CD4-positive, alpha-beta memory T cell (primary cell): ENCODE results near the gene PPM1M. TPM values are rescaled to one million over a fixed set of nuclear protein-coding genes. Genes with fewer than 3 reads are reported as not detected.

Experiments used
- CTCF ChIA-PET: fragments of 350-600 bp; sonication (Branson Sonifier 250); formaldehyde crosslinking; loops from one replicate; lab custom pipeline; 2021; ENCODE audit warnings: inconsistent platforms; ENCODE audit not compliant: partially characterized antibody; lab: Charles Lee
- POLR2A ChIA-PET: fragments of 350-600 bp; sonication (Branson Sonifier 250); formaldehyde crosslinking; loops from one replicate; lab custom pipeline; 2021; ENCODE audit not compliant: partially characterized antibody; lab: Charles Lee
- DNase-seq, 5 donors: peaks; one replicate each; pipeline versions ENCODE4 v3.0.0 to v3.0.0-alpha.2; 2020 to 2022; ENCODE audit warnings: mixed read lengths in 1 of 5
- H3K27ac ChIP-seq: one replicate; pipeline ENCODE4 v1.7.0; 2013; ENCODE audit warnings: low read depth, low read length
- H3K27me3 ChIP-seq: 2 replicates; pipeline ENCODE4 v1.7.0; 2013; ENCODE audit warnings: mild to moderate bottlenecking, low read length, moderate library complexity; ENCODE audit not compliant: insufficient read depth
- H3K36me3 ChIP-seq: 2 replicates; pipeline ENCODE4 v1.7.0; 2013; ENCODE audit warnings: mild to moderate bottlenecking, low read length, moderate library complexity; ENCODE audit not compliant: insufficient read depth
- H3K4me1 ChIP-seq: 2 replicates; pipeline ENCODE4 v1.7.0; 2013; ENCODE audit warnings: mild to moderate bottlenecking, low read length, moderate library complexity; ENCODE audit not compliant: insufficient read depth
- H3K4me3 ChIP-seq, 2 donors: one replicate each; pipeline ENCODE4 v1.7.0; 2013; ENCODE audit warnings: low read length in 2 of 2, mild to moderate bottlenecking in 1 of 2
- H3K9me3 ChIP-seq, 2 donors: one replicate each; pipeline ENCODE4 v1.7.0; 2013; ENCODE audit warnings: low read length in 2 of 2, control low read depth in 1 of 2; ENCODE audit not compliant: control insufficient read depth in 1 of 2
- H3K27ac Mint-ChIP-seq, 7 donors: one replicate each; pipeline ENCODE4 v1.8.0; 2020 to 2021; ENCODE audit warnings: mixed read lengths in 7 of 7, mild to moderate bottlenecking in 6 of 7, inconsistent platforms in 3 of 7, moderate library complexity in 3 of 7
- H3K27me3 Mint-ChIP-seq, 2 donors: one replicate each; pipeline ENCODE4 v1.8.0; 2020 to 2021; ENCODE audit warnings: mixed read lengths in 2 of 2
- H3K36me3 Mint-ChIP-seq, 2 donors: one replicate each; pipeline ENCODE4 v1.8.0; 2020 to 2021; ENCODE audit warnings: mixed read lengths in 2 of 2, inconsistent platforms in 1 of 2, mild to moderate bottlenecking in 1 of 2
- H3K4me1 Mint-ChIP-seq, 4 donors: one replicate each; pipeline ENCODE4 v1.8.0; 2020 to 2021; ENCODE audit warnings: mixed read lengths in 4 of 4, mild to moderate bottlenecking in 1 of 4
- H3K4me3 Mint-ChIP-seq, 8 donors: one replicate each; pipeline ENCODE4 v1.8.0; 2020 to 2021; ENCODE audit warnings: mixed read lengths in 8 of 8, mild to moderate bottlenecking in 7 of 8, moderate library complexity in 6 of 8, inconsistent platforms in 3 of 8
- H3K9me3 Mint-ChIP-seq, 8 donors: one replicate each; pipeline ENCODE4 v1.8.0; 2020 to 2021; ENCODE audit warnings: mixed read lengths in 8 of 8, mild to moderate bottlenecking in 5 of 8, inconsistent platforms in 3 of 8, moderate library complexity in 1 of 8
- intact Hi-C: fragments of 100-400 bp; cut with micrococcal nuclease; formaldehyde crosslinking; loops from one replicate; pipeline ENCODE4 v1.15.1; 2023
- microRNA-seq: library from miRNA; unstranded; fragments of <30 nt; microRNA quantifications from one replicate; pipeline ENCODE4 v1.2.0, GENCODE V29; 2021; ENCODE audit warnings: borderline replicate concordance, borderline number of aligned reads, borderline microRNAs expressed, mixed read lengths
- polyA plus RNA-seq, 2 donors: library from polyadenylated mRNA; unstranded; fragments of 300-500 nt; fragmentation: Illumina TruSeq; gene quantifications; one replicate each; pipeline ENCODE4 v1.2.3, GENCODE V29; 2021
- total RNA-seq, 2 experiments: library from RNA; stranded (reverse); gene quantifications; one replicate each; pipeline ENCODE4 v1.2.3, GENCODE V29; 2021

Gene PPM1M
- total and polyA plus RNA-seq, 4 experiments from 2014 or later: 52.0 to 85.3 (median 75.7) TPM

GRCh38 chr3:52297242-52298148, 51.9 kb downstream of the PPM1M start:
- Histone ChIP-seq H3K27ac (no peak overlapping the region), H3K4me3 (no peak overlapping the region), H3K4me1 (no peaks in the 10 kb centered on the region), H3K36me3 (no peaks in the 10 kb centered on the region), H3K27me3 (no peaks in the 10 kb centered on the region), H3K9me3 (no peaks in the 10 kb centered on the region)
- no peak for DNase-seq
- ChIA-PET CTCF (interaction anchor here (0.7 to 1.7 kb wide), 3 partner anchors 66 to 77 kb away, joined by 3 to 9 read pairs (median 3); no protein-coding TSS in a partner anchor), POLR2A (interaction anchor here (0.8 to 37.2 kb wide), 3 partner anchors 9 to 50 kb away, joined by 3 to 1950 read pairs (median 11); partner anchors contain the start of genes GLYCTK, PPM1M and TWF2)
- peaks cover 6 to 28% of the 10 kb centered on the region in 2 donors for H3K36me3 Mint-ChIP-seq
- H3K27ac Mint-ChIP-seq: peak overlapping the region in 3 of 7 donors; percentile 10 to 79 (median 78)
- intact Hi-C loops: no loop called here
- H3K4me1 Mint-ChIP-seq: peaks cover 4 to 9% (median 5%) of the 10 kb centered on the region in 4 donors
- H3K27me3 Mint-ChIP-seq: no peaks in the 10 kb centered on the region
- no peak overlapping the region for H3K4me3 Mint-ChIP-seq
- no peaks in the 10 kb centered on the region for H3K9me3 Mint-ChIP-seq

- no peaks in the 10 kb centered on the region for H3K9me3 Mint-ChIP-seq
- DNase-seq: no peak
- H3K27me3 Mint-ChIP-seq: no peaks in the 10 kb centered on the region
- Histone ChIP-seq H3K4me1 (no peaks in the 10 kb centered on the region), H3K9me3 (no peaks in the 10 kb centered on the region), H3K36me3 (no peaks in the 10 kb centered on the region), H3K4me3 (no peak overlapping the region), H3K27me3 (no peaks in the 10 kb centered on the region), H3K27ac (no peak overlapping the region)
- POLR2A ChIA-PET: interaction anchor here (0.8 to 37.2 kb wide), 3 partner anchors 11 to 51 kb away, joined by 3 to 1950 read pairs (median 8); partner anchors contain the start of genes GLYCTK, PPM1M and TWF2
- H3K27ac Mint-ChIP-seq: no peak overlapping the region
- peaks cover 4 to 9% (median 5%) of the 10 kb centered on the region in 4 donors for H3K4me1 Mint-ChIP-seq
- intact Hi-C loops: no loop called here
- peaks cover 6 to 23% of the 10 kb centered on the region in 2 donors for H3K36me3 Mint-ChIP-seq
- H3K4me3 Mint-ChIP-seq: no peak overlapping the region
- CTCF ChIA-PET: interaction anchor here (1.7 kb wide), 1 partner anchor 78 kb away, joined by 9 read pairs; no protein-coding TSS in a partner anchor
These were observed 52.9 kb downstream of the PPM1M start for GRCh38 chr3:52298149-52299098.

DNA sequence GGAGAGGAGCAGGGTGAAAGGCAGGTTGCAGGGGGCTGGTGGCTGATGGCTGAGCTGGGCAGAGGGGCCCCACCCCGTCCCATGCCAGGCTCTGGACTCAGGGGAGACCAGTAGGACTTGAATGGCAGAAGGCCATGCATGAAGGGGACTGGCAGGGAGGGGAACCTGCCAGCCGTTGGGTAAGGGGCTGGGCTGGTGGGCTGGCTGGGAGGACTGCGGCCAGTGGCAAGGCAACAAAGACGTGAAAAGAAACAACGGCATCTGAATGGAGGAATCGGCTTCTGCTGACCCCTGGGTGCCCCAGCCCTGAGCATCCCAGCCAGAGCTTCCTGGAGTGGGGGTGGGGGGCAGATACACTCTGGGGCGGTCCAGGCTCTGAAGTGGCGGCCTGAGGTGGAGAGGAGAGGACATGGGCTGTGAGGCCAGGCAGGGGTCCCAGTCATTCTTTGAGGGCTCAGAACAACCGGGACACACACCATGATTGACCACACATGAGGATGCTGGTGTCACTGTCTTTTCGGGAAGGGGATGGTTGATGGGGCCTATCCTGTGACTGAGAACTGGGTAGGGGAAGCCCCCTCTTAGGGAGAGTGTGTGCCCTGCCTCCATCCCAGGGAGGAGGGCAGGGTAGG, 53.8 kb downstream of the PPM1M start:
- DNase-seq: no peak
- Histone ChIP-seq H3K4me3 (no peak overlapping the region), H3K36me3 (no peaks in the 10 kb centered on the region), H3K27ac (no peak overlapping the region), H3K27me3 (no peaks in the 10 kb centered on the region), H3K9me3 (no peaks in the 10 kb centered on the region), H3K4me1 (no peaks in the 10 kb centered on the region)
- POLR2A ChIA-PET: interaction anchor here (2.2 to 37.2 kb wide), 2 partner anchors 12 to 52 kb away, joined by 8 to 1950 read pairs; partner anchors contain the start of genes GLYCTK, PPM1M and TWF2
- peak overlapping the region in 1 of 7 donors; percentile 46 for H3K27ac Mint-ChIP-seq
- intact Hi-C loops: no loop called here
- CTCF ChIA-PET: interaction anchor here (1.1 to 2.6 kb wide), 3 partner anchors 22 to 68 kb away, joined by 3 to 9 read pairs (median 4); no protein-coding TSS in a partner anchor
- H3K36me3 Mint-ChIP-seq: peaks cover 5 to 19% of the 10 kb centered on the region in 2 donors
- no peak overlapping the region for H3K4me3 Mint-ChIP-seq
- no peaks in the 10 kb centered on the region for H3K9me3 Mint-ChIP-seq
- H3K4me1 Mint-ChIP-seq: peaks cover 4 to 9% (median 5%) of the 10 kb centered on the region in 4 donors
- no peaks in the 10 kb centered on the region for H3K27me3 Mint-ChIP-seq

Small RNA genes lying within 50 kb of the gene (microRNA-seq; reads per million reads assigned to microRNA genes)
- gene MIR135A1 (not detected), gene MIRLET7G (355,952 reads per million, percentile 100 among the genes with 10 or more reads in this experiment)

Other genes starting within 250 kb of the PPM1M start
- gene RPL29, start 249.9 kb upstream of the PPM1M start, total RNA-seq: 1,000 to 10,000 TPM; 1,263 to 1,270 TPM
- gene RPL29, start 249.9 kb upstream of the PPM1M start, polyA plus RNA-seq: 1,000 to 10,000 TPM in 1 of 2 donors, 100 to 1,000 TPM in 1; 967 to 1,467 TPM
- gene DUSP7, start 189.2 kb upstream of the PPM1M start, total RNA-seq: 10 to 100 TPM; 43.6 to 44.7 TPM
- gene DUSP7, start 189.2 kb upstream of the PPM1M start, polyA plus RNA-seq: 10 to 100 TPM in 1 of 2 donors, 1 to 10 TPM in 1; 2.8 to 10.2 TPM
- 1 to 10 TPM in 1 of 2 experiments, under 1 TPM in 1; 0.99 to 1.1 TPM for gene POC1A, start 91.3 kb upstream of the PPM1M start, total RNA-seq
- gene POC1A, start 91.3 kb upstream of the PPM1M start, polyA plus RNA-seq: 1 to 10 TPM in 1 of 2 donors, under 1 TPM in 1; 0.36 to 2.4 TPM
- 10 to 100 TPM; 30.0 to 34.6 TPM for gene ALAS1, start 47.6 kb upstream of the PPM1M start, total RNA-seq
- gene ALAS1, start 47.6 kb upstream of the PPM1M start, polyA plus RNA-seq: 10 to 100 TPM; 30.5 to 35.4 TPM
- gene TLR9, start 20.1 kb upstream of the PPM1M start, total RNA-seq: 1 to 10 TPM; 2.3 to 3.0 TPM
- not detected for gene TLR9, start 20.1 kb upstream of the PPM1M start, polyA plus RNA-seq
- 10 to 100 TPM; 69.3 to 76.1 TPM for gene TWF2, start 6.6 kb upstream of the PPM1M start, total RNA-seq
- gene TWF2, start 6.6 kb upstream of the PPM1M start, polyA plus RNA-seq: 100 to 1,000 TPM; 122 to 124 TPM
- gene WDR82, start 32.9 kb downstream of the PPM1M start, total RNA-seq: 100 to 1,000 TPM; 149 to 150 TPM
- gene WDR82, start 32.9 kb downstream of the PPM1M start, polyA plus RNA-seq: 100 to 1,000 TPM in 1 of 2 donors, 10 to 100 TPM in 1; 62.3 to 143 TPM
- gene GLYCTK, start 42.1 kb downstream of the PPM1M start, total RNA-seq: 10 to 100 TPM; 29.4 to 35.1 TPM
- gene GLYCTK, start 42.1 kb downstream of the PPM1M start, polyA plus RNA-seq: 1 to 10 TPM; 4.9 to 9.7 TPM
- gene DNAH1, start 70.6 kb downstream of the PPM1M start, total RNA-seq: 10 to 100 TPM; 45.1 to 49.8 TPM
- 1 to 10 TPM in 1 of 2 donors, under 1 TPM in 1; 0.02 to 1.2 TPM for gene DNAH1, start 70.6 kb downstream of the PPM1M start, polyA plus RNA-seq
- gene BAP1, start 164.2 kb downstream of the PPM1M start, total RNA-seq: 10 to 100 TPM; 77.2 to 88.8 TPM
- 10 to 100 TPM; 10.0 to 26.9 TPM for gene BAP1, start 164.2 kb downstream of the PPM1M start, polyA plus RNA-seq
- gene PHF7, start 164.9 kb downstream of the PPM1M start, total RNA-seq: 10 to 100 TPM; 13.3 to 15.1 TPM
- 10 to 100 TPM in 1 of 2 donors, 1 to 10 TPM in 1; 4.6 to 10.2 TPM for gene PHF7, start 164.9 kb downstream of the PPM1M start, polyA plus RNA-seq
- gene SEMA3G, start 199.3 kb downstream of the PPM1M start, total RNA-seq: under 1 TPM; 0.17 to 0.22 TPM
- gene SEMA3G, start 199.3 kb downstream of the PPM1M start, polyA plus RNA-seq: under 1 TPM in 1 of 2 donors, not detected in 1; 0.29 TPM
- 1 to 10 TPM; 5.3 to 7.1 TPM for gene TNNC1, start 208.3 kb downstream of the PPM1M start, total RNA-seq
- gene TNNC1, start 208.3 kb downstream of the PPM1M start, polyA plus RNA-seq: under 1 TPM in 1 of 2 donors, not detected in 1; 0.92 TPM
- 100 to 1,000 TPM; 189 to 205 TPM for gene NISCH, start 209.8 kb downstream of the PPM1M start, total RNA-seq
- 10 to 100 TPM; 10.2 to 25.8 TPM for gene NISCH, start 209.8 kb downstream of the PPM1M start, polyA plus RNA-seq
- gene STAB1, start 249.6 kb downstream of the PPM1M start, total RNA-seq: 10 to 100 TPM; 11.3 to 13.9 TPM
- gene STAB1, start 249.6 kb downstream of the PPM1M start, polyA plus RNA-seq: not detected